AG04450 (cell line): ENCODE data around the gene NANOGP8. TPM values are rescaled to one million over a fixed set of nuclear protein-coding genes. Genes with fewer than 3 reads are reported as not detected.

ENCODE experiments used
- CTCF ChIA-PET: fragments of 300-600, 350-600 bp; formaldehyde crosslinking; extraction: SDS; loops from one replicate; lab custom pipeline; 2022; ENCODE audit warnings: antibody characterized with exemption, inconsistent platforms; lab: Charles Lee
- POLR2A ChIA-PET: fragments of 350-600 bp; formaldehyde crosslinking; extraction: SDS; loops from one replicate; lab custom pipeline; 2021; ENCODE audit warnings: antibody characterized with exemption, inconsistent platforms; lab: Yijun Ruan, JAX
- DNase-seq: peaks from one replicate; pipeline ENCODE4 v3.0.0-alpha.2; 2011; ENCODE audit warnings: low read depth, low spot score
- H3K27ac ChIP-seq: one replicate; pipeline ENCODE4 v1.5.1; 2012; ENCODE audit warnings: low read depth, low read length, control low read depth
- H3K27me3 ChIP-seq: one replicate; pipeline ENCODE4 v1.6.0; 2012; ENCODE audit warnings: low read length; ENCODE audit not compliant: control insufficient read depth, insufficient read depth
- H3K4me3 ChIP-seq: 2 replicates; pipeline ENCODE4 v1.5.1; 2011; ENCODE audit warnings: mild to moderate bottlenecking, low read depth, low read length, control low read depth
- H3K9me3 ChIP-seq: 2 replicates; pipeline ENCODE4 v1.5.1; 2012; ENCODE audit warnings: low read length; ENCODE audit not compliant: control insufficient read depth, insufficient read depth
- CTCF ChIP-seq: IDR thresholded peaks from 2 replicates; pipeline ENCODE4 v1.5.1; 2011; ENCODE audit warnings: low read depth, low read length, control low read depth, inconsistent platforms
- polyA plus RNA-seq: library from polyadenylated mRNA; depleted of rRNA; stranded (reverse); fragments of >200 nt; gene quantifications from 2 replicates; pipeline ENCODE4 v1.2.3, GENCODE V29; 2011

NANOGP8 gene
- polyA plus RNA-seq, 1 experiment: 0.11 TPM

DNA sequence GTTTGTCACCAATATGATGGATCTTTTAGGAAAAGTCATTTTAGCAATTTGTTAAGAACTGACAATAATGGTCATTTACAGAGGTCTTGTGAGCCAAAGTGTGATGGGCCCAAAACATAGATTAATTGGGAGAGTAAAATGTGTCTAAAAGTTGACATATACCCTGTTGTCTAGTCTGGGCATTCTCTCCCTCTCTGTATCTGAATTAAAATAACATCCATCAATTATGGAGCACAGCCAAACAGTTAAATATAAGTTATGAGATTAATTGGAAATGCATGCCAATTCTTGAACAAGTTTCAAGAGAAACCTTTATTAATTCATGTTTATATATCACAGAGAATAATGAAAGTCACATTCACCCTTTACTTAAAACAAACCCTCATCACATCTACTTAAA, 13.6 kb upstream of the NANOGP8 start:
- no peaks in the 10 kb centered on the region for H3K9me3 ChIP-seq
- no peak for DNase-seq
- H3K27ac ChIP-seq: no peak overlapping the region
- no peaks in the 10 kb centered on the region for H3K27me3 ChIP-seq
- no peak overlapping the region for H3K4me3 ChIP-seq
- TF ChIP-seq CTCF: no peak
- POLR2A ChIA-PET: no interaction called here
- CTCF ChIA-PET: no interaction called here

DNA sequence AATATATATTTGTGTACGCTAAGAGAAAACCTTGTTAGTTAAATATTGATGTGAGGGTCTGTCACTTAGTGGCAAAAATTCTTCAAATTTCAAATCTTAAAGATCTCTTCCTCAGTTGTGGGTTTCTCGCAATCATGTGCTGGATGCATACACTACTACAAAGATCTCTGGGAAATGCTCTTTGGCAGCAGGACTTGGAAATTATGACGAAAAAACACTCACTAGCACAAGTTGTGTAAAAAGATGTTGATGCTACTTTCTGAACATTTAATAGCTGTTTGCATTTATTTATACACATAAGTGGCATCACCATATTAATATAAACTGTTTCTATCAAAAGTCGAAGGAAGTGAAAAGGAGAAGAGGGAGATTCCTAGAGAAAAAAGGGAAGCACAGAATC, 10.8 kb upstream of the NANOGP8 start:
- CTCF ChIA-PET: interaction anchor here (0.6 kb wide), 1 partner anchor 188 kb away, joined by 11 read pairs; no protein-coding TSS in a partner anchor
- peaks cover 5% of the 10 kb centered on the region; the same call in 1 of the 2 replicates for H3K9me3 ChIP-seq

DNA sequence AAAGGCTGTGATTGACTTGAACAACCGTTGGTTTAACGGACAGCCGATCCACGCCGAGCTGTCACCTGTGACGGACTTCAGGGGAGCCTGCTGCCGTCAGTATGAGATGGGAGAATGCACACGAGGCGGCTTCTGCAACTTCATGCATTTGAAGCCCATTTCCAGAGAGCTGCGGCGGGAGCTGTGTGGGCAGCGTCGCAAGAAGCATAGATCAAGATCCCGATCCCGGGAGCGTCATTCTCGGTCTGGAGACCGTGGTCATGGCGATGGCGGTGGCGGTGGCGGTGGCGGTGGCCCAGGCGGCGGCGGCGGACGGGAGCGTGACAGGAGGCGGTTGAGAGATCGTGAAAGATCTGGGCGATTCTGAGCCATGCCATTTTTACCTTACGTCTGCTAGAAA, 7.8 kb upstream of the NANOGP8 start:
- Histone ChIP-seq H3K4me3 (no peak overlapping the region), H3K9me3 (peaks cover 5% of the 10 kb centered on the region; the same call in 1 of the 2 replicates), H3K27ac (no peak overlapping the region), H3K27me3 (no peaks in the 10 kb centered on the region)
- TF ChIP-seq CTCF: no peak
- ChIA-PET CTCF (no interaction called here), POLR2A (no interaction called here)
- DNase-seq: no peak

More for the DNA sequence above, 10.8 kb upstream of the NANOGP8 start:
- no peak for TF ChIP-seq CTCF
- Histone ChIP-seq H3K27me3 (no peaks in the 10 kb centered on the region), H3K27ac (no peak overlapping the region), H3K4me3 (no peak overlapping the region)
- POLR2A ChIA-PET: no interaction called here
- DNase-seq: no peak

GRCh38 chr15:35092311-35092710, 7.2 kb upstream of the NANOGP8 start:
- Histone ChIP-seq H3K9me3 (peaks cover 5% of the 10 kb centered on the region; the same call in 1 of the 2 replicates), H3K27me3 (no peaks in the 10 kb centered on the region), H3K4me3 (no peak overlapping the region), H3K27ac (no peak overlapping the region)
- POLR2A ChIA-PET: no interaction called here
- TF ChIP-seq CTCF: no peak
- no peak for DNase-seq
- CTCF ChIA-PET: interaction anchor here (0.5 kb wide), 1 partner anchor 630 kb away, joined by 6 read pairs; no protein-coding TSS in a partner anchor

- no peak for DNase-seq
- CTCF ChIA-PET: interaction anchor here (1.3 to 3.2 kb wide), 3 partner anchors 12 to 354 kb away, joined by 3 to 16 read pairs (median 9); no protein-coding TSS in a partner anchor
- Histone ChIP-seq H3K27me3 (no peaks in the 10 kb centered on the region), H3K27ac (no peak overlapping the region), H3K9me3 (peaks cover 5% of the 10 kb centered on the region; the same call in 1 of the 2 replicates), H3K4me3 (no peak overlapping the region)
- POLR2A ChIA-PET: no interaction called here
- TF ChIP-seq CTCF: no peak
Measured at GRCh38 chr15:35090104-35090807, 5.2 kb upstream of the NANOGP8 start.
